ENCODE data around the gene EXOC4.

GRCh38 chr7:133796782-133797745 is 544.2 kb downstream of the EXOC4 start:
- no peak for TF ChIP-seq TAF1 (CRISPR knock-in tag; IDR thresholded peaks at IDR 0.05)
- TF ChIP-seq YY1 (IDR thresholded peaks at IDR 0.05; ENCODE audit: insufficient read depth, insufficient replicate concordance, low read depth, low read length), result no peak
- TF ChIP-seq ZNF75D (CRISPR knock-in tag; IDR thresholded peaks at IDR 0.05; ENCODE audit: borderline replicate concordance), result no peak
- no peak for TF ChIP-seq RBM39 (IDR thresholded peaks at IDR 0.05; ENCODE audit: low read depth, low read length, poor library complexity, severe bottlenecking)
- no peak for TF ChIP-seq MAX (IDR thresholded peaks at IDR 0.05)
- no peak for TF ChIP-seq DMTF1 (CRISPR knock-in tag; IDR thresholded peaks at IDR 0.05)
- no peak for TF ChIP-seq KMT2A (CRISPR knock-in tag; IDR thresholded peaks at IDR 0.05)
- no peak for TF ChIP-seq SUZ12 (IDR thresholded peaks at IDR 0.05; ENCODE audit: low read depth, low read length)
- no peak for TF ChIP-seq NFKB2 (CRISPR knock-in tag; IDR thresholded peaks at IDR 0.05; ENCODE audit: borderline replicate concordance)
- no peak for TF ChIP-seq FOSL1 (CRISPR knock-in tag; IDR thresholded peaks at IDR 0.05; ENCODE audit: borderline replicate concordance)
- no peak for TF ChIP-seq CTCF (CRISPR knock-in tag; IDR thresholded peaks at IDR 0.05)
- no peak for TF ChIP-seq CREB3 (CRISPR knock-in tag; IDR thresholded peaks at IDR 0.05)
- TF ChIP-seq EEA1 (CRISPR knock-in tag; IDR thresholded peaks at IDR 0.05; ENCODE audit: borderline replicate concordance), result no peak
- TF ChIP-seq MXD1 (CRISPR knock-in tag; IDR thresholded peaks at IDR 0.05), result no peak

All from HepG2 (cell line).